Vagina (tissue), 2 donors: ENCODE data around the gene AZI2. TPM values are rescaled to one million over a fixed set of nuclear protein-coding genes. Genes with fewer than 3 reads are reported as not detected.

Experiments
- DNase-seq, 2 donors: peaks; one replicate each; pipeline ENCODE4 v3.0.0-alpha.2; 2017; ENCODE audit errors: extremely low spot score in 2 of 2
- H3K27ac ChIP-seq: fragments of 200-600 bp; sonication (generic); one replicate; pipeline ENCODE4 v1.5.1; 2019
- H3K27me3 ChIP-seq: fragments of 200-600 bp; sonication (generic); one replicate; pipeline ENCODE4 v1.5.1; 2019
- H3K36me3 ChIP-seq, 2 donors: fragments of 200-600 bp; sonication (generic); one replicate each; pipeline ENCODE4 v1.5.1; 2017 to 2019
- H3K4me1 ChIP-seq: fragments of 200-600 bp; sonication (generic); one replicate; pipeline ENCODE4 v1.5.1; 2019
- H3K4me3 ChIP-seq, 2 donors: fragments of 200-600 bp; sonication (generic); 1 replicate in 1 of 2; 2 replicates in 1 of 2; pipeline ENCODE4 v1.5.1; 2016 to 2019
- H3K9me3 ChIP-seq: fragments of 200-600 bp; sonication (generic); one replicate; pipeline ENCODE4 v1.5.1; 2019
- POLR2A ChIP-seq, 2 donors: fragments of 450-650 bp; IDR thresholded peaks; one replicate each; pipeline ENCODE4 v1.6.1; 2017; ENCODE audit warnings: antibody characterized with exemption in 2 of 2, mild to moderate bottlenecking in 2 of 2, moderate library complexity in 2 of 2
- POLR2AphosphoS5 ChIP-seq, 2 donors: sonication (generic); formaldehyde crosslinking; IDR thresholded peaks; one replicate each; pipeline ENCODE4 v1.9.0; 2017; ENCODE audit warnings: antibody characterized with exemption in 2 of 2, mild to moderate bottlenecking in 2 of 2, low read depth in 1 of 2; ENCODE audit not compliant: insufficient read depth in 1 of 2
- intact Hi-C: fragments of 100-400 bp; cut with DNase I; formaldehyde crosslinking; loops from one replicate; pipeline ENCODE4 v1.15.1; 2023
- total RNA-seq: library from RNA; depleted of rRNA; stranded (reverse); fragments of >200 nt; gene quantifications from one replicate; pipeline ENCODE4 v1.2.3, GENCODE V29; 2016
- TF ChIP-seq, protein P1 (sequence below), 3 experiments: fragments of 450-650 bp in 2 of 3; fragments of 200-600 bp in 1 of 3; sonication (generic) in 1 of 3; IDR thresholded peaks; one replicate each; pipeline ENCODE4 v1.5.1; 2017 to 2019; ENCODE audit warnings: antibody characterized with exemption in 3 of 3, mild to moderate bottlenecking in 2 of 3, moderate library complexity in 2 of 3

AZI2 gene
- total RNA-seq, 1 donor from 2014 or later = 78.1 TPM

DNA sequence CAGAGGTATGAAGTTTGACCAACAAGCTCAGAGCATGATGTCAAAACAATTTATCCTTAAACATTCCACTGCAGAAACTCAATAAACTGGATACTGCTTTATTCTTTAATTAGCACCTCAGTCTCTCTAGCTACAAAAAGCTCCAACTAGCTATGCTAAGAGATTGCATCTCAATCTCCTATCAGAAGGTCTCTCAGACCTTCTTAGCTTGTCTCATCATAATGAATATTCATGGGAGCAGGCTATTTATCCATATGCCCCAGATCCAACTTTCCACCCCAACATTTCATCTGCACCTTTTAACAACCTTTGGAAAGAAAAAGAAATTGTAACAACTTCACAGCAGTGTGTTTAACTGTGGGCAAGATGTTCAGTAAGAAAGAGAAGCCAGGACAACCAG is 11.4 kb downstream of the AZI2 start:
- DNase-seq = no peak
- H3K36me3 ChIP-seq = peaks cover 0 to 33% of the 10 kb centered on the region in 2 donors
- intact Hi-C loops = no loop called here

DNA sequence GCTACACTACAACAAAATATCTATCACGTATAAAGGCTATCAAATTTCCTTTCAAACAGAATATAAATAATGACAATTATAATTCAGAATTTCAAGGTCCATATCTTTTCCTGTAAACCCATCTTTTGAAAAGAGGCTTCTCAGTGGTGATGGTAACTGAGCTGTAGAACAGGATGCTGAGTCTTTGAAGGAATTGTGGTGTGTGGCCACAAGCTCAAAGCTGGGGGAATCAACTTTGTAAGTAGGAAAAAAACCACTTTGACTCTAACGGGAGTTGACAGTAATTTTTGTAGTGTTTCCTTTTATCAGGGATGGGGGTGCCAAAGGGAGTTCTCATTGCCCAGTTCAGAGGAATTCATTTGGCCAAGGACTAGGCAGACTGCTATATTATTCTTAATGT is 13.4 kb downstream of the AZI2 start:
- Histone ChIP-seq H3K4me1 (no peaks in the 10 kb centered on the region), H3K9me3 (no peaks in the 10 kb centered on the region), H3K36me3 (peaks cover 0 to 39% of the 10 kb centered on the region in 2 donors), H3K4me3 (no peak overlapping the region), H3K27ac (no peak overlapping the region), H3K27me3 (no peaks in the 10 kb centered on the region)
- no peak for DNase-seq
- TF ChIP-seq, protein P1, sequence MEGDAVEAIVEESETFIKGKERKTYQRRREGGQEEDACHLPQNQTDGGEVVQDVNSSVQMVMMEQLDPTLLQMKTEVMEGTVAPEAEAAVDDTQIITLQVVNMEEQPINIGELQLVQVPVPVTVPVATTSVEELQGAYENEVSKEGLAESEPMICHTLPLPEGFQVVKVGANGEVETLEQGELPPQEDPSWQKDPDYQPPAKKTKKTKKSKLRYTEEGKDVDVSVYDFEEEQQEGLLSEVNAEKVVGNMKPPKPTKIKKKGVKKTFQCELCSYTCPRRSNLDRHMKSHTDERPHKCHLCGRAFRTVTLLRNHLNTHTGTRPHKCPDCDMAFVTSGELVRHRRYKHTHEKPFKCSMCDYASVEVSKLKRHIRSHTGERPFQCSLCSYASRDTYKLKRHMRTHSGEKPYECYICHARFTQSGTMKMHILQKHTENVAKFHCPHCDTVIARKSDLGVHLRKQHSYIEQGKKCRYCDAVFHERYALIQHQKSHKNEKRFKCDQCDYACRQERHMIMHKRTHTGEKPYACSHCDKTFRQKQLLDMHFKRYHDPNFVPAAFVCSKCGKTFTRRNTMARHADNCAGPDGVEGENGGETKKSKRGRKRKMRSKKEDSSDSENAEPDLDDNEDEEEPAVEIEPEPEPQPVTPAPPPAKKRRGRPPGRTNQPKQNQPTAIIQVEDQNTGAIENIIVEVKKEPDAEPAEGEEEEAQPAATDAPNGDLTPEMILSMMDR (IDR thresholded peaks at IDR 0.05) = no peak
- TF ChIP-seq POLR2AphosphoS5 (IDR thresholded peaks at IDR 0.05; ENCODE audit: insufficient read depth in 1 of 2, low read depth in 1 of 2) (no peak), POLR2A (IDR thresholded peaks at IDR 0.05) (no peak)
- intact Hi-C loops = no loop called here

More for the DNA sequence above, 11.4 kb downstream of the AZI2 start:
- no peak overlapping the region for H3K27ac ChIP-seq
- TF ChIP-seq, protein P1 (IDR thresholded peaks at IDR 0.05) = no peak
- TF ChIP-seq POLR2AphosphoS5 (IDR thresholded peaks at IDR 0.05; ENCODE audit: insufficient read depth in 1 of 2, low read depth in 1 of 2) (no peak), POLR2A (IDR thresholded peaks at IDR 0.05) (no peak)
- peaks cover under 1% of the 10 kb centered on the region for H3K4me1 ChIP-seq
- no peaks in the 10 kb centered on the region for H3K9me3 ChIP-seq
- no peaks in the 10 kb centered on the region for H3K27me3 ChIP-seq
- H3K4me3 ChIP-seq = no peak overlapping the region

DNA sequence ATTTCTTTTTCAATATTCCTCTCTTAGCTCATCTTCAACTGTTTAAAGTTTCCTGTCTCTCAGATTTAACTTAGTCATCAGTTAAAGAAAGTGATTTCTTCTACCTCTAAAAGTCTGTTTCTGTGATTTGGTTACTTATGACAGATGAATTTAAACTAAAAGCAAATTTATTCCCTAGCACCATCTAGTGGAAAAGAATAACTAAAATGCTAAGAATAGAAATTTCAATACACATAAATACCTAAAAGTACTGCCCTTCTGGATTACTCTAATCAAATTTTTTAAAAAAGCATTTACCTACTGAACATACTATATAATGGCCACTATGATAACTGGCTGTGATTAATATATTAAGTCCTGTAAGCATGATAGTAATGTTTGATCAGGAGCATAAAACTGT is 14.1 kb downstream of the AZI2 start:
- Histone ChIP-seq H3K4me3 (no peak overlapping the region), H3K4me1 (no peaks in the 10 kb centered on the region), H3K27ac (no peak overlapping the region), H3K36me3 (peaks cover 0 to 35% of the 10 kb centered on the region in 2 donors), H3K9me3 (no peaks in the 10 kb centered on the region), H3K27me3 (no peaks in the 10 kb centered on the region)
- intact Hi-C loops = no loop called here
- TF ChIP-seq POLR2A (IDR thresholded peaks at IDR 0.05) = no peak
- DNase-seq = no peak

DNA sequence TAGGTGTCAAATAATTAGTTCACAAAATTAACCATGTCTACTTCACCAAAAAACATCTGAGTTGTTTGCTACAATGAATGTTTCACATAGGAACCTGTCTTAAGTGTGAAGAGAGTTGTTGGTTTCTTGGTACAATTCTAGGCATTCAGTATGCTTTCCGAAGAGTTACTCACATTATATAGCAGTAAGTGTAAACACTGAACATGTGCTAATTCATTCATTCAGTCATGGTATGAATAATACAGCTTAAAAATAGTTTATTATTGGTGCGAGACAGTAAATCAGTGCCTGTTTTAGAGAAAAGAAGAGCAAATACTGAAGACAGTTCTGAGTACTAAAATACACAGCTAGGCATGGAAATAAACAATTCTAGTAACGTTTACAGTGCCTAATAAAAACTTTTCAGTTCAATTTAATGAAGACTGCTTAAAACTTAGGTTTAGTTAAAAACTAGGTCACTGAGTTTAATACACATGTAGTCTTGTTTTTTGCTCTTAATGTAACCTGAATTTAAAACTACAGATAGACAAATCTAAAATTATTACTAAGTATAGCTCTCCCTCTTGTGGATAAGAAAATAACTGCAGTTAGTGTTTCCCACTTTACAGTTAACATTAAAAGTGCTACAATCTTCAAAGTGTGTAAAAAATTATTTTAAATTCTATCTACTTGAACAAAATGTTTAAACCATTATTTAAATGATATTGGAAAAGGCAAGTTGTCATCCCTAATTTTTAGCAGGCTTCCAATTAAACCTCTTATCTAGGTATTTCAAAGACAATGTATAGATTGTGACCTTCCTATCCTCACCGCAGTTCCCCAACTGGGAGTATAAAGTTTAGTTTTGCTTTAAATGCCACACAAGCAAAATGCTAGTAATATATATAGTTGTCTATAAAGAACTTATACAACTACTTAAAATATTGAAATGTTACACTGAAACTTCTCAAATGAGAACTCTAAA is 20.2 kb downstream of the AZI2 start:
- intact Hi-C loops = no loop called here

GRCh38 chr3:28326458-28326926 is 22.1 kb downstream of the AZI2 start:
- H3K4me1 ChIP-seq = no peaks in the 10 kb centered on the region
- TF ChIP-seq POLR2A (IDR thresholded peaks at IDR 0.05) (no peak), POLR2AphosphoS5 (IDR thresholded peaks at IDR 0.05; ENCODE audit: insufficient read depth in 1 of 2, low read depth in 1 of 2) (no peak)
- TF ChIP-seq, protein P1 (IDR thresholded peaks at IDR 0.05) = no peak
- no peak for DNase-seq
- intact Hi-C loops = no loop called here
- no peak overlapping the region for H3K27ac ChIP-seq
- H3K27me3 ChIP-seq = no peaks in the 10 kb centered on the region
- H3K9me3 ChIP-seq = no peaks in the 10 kb centered on the region
- no peak overlapping the region for H3K4me3 ChIP-seq
- H3K36me3 ChIP-seq = peaks cover 0 to 28% of the 10 kb centered on the region in 2 donors

More for the DNA sequence above, 20.2 kb downstream of the AZI2 start:
- Histone ChIP-seq H3K36me3 (peaks cover 0 to 35% of the 10 kb centered on the region in 2 donors), H3K4me3 (no peak overlapping the region), H3K9me3 (no peaks in the 10 kb centered on the region), H3K27ac (no peak overlapping the region), H3K4me1 (no peaks in the 10 kb centered on the region), H3K27me3 (no peaks in the 10 kb centered on the region)
- TF ChIP-seq, protein P1 (IDR thresholded peaks at IDR 0.05) = peak; percentile 30 to 71 (median 46)
- TF ChIP-seq POLR2A (IDR thresholded peaks at IDR 0.05) = no peak
- TF ChIP-seq POLR2AphosphoS5 (IDR thresholded peaks at IDR 0.05; ENCODE audit: insufficient read depth in 1 of 2, low read depth in 1 of 2) = no peak
- DNase-seq = no peak
